ENCODE results near the gene SOX18.

DNA sequence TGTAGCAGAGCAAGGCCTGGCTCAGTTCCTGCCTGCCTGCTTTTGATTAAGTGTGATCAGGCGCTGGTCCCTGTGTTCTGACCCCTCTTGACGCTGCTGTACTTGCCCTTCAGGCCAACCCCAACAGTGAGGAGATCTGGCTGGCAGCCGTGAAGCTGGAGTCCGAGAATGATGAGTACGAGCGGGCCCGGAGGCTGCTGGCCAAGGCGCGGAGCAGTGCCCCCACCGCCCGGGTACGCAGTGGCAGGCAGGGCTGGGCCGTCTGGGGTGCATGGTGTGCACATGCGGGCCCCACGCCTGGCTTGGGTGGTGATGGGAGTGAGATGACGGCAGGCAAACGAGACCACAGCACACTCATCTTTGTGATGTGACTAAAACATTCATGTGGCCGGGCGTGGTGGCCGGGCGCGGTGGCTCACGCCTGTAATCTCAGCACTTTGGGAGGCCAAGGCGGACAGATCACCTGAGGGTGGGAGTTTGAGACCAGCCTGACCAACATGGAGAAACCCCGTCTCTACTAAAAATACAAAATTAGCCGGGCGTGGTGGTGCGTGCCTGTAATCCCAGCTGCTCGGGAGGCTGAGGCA, 23.5 kb downstream of the SOX18 start:
- TF ChIP-seq CTCF (IDR thresholded peaks at IDR 0.05): no peak
- no peak for TF ChIP-seq POLR2A (IDR thresholded peaks at IDR 0.05)

Measured in thyroid gland (tissue), 4 donors.